HUES6 (cell line): Measurements from ENCODE around the gene RAB24.

Source experiments
- H3K27ac ChIP-seq: 2 replicates; pipeline ENCODE4 v1.7.0; 2013; ENCODE audit warnings: low read depth, mild to moderate bottlenecking, low read length, inconsistent platforms
- H3K27me3 ChIP-seq: 2 replicates; pipeline ENCODE4 v1.6.1; 2013; ENCODE audit warnings: low read length; ENCODE audit not compliant: control insufficient read depth, insufficient read depth
- H3K36me3 ChIP-seq: 2 replicates; pipeline ENCODE4 v1.6.1; 2013; ENCODE audit warnings: low read length; ENCODE audit not compliant: control insufficient read depth, insufficient read depth
- H3K4me1 ChIP-seq: 2 replicates; pipeline ENCODE4 v1.6.1; 2013; ENCODE audit warnings: low read length; ENCODE audit not compliant: control insufficient read depth, insufficient read depth
- H3K4me3 ChIP-seq: 2 replicates; pipeline ENCODE4 v1.5.1; 2013; ENCODE audit warnings: low read depth, low read length
- H3K9ac ChIP-seq: one replicate; pipeline ENCODE4 v1.6.1; 2013; ENCODE audit warnings: mild to moderate bottlenecking, low read length
- H3K9me3 ChIP-seq: 2 replicates; pipeline ENCODE4 v1.6.1; 2013; ENCODE audit warnings: low read depth, low read length; ENCODE audit not compliant: control insufficient read depth, insufficient read depth

Gene RAB24

DNA sequence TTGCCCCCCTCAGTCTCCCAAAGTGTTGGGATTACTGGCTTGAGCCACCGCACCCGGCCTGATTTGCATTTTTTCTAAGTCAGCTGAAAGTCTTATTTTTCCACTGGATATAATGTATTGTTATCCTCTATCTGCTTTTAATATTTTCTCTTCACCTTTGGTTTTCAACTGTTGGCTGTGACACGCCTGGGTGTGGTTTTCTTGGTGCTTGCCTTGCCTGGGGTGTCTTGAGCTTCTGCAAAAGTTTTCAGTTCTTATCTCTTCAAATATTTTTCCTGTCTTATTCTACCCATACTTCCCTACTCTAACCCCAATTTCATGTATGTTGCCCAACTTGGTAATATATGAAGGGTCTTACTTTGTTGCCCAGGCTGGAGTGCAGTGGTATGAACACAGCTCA is 12.5 kb upstream of the RAB24 start:
- peaks cover 7% of the 10 kb centered on the region; the same call in 1 of the 2 replicates for H3K9me3 ChIP-seq

DNA sequence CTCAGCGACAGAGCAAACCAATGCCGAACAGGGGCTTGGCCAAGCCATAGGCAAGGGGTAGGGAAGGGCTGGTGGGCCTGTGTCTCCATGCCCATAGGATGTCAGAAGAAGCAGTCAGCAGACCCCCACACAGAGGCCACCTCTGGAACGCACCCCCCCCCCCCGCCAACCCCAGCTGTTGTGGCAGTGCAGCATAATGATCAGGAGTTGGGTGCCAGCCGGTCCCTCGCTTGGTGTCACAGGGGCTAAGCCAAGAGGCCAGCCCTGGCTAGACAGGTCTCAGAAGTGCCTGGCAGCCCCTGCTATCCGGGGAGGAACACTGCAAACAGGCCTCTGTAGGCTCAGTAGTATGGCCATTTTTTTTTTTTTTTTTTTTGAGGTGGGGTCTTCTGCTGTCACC is 11.9 kb upstream of the RAB24 start:
- Histone ChIP-seq H3K4me3 (no peak overlapping the region), H3K27ac (no peak overlapping the region), H3K4me1 (peaks cover 16% of the 10 kb centered on the region), H3K27me3 (no peaks in the 10 kb centered on the region), H3K9ac (no peak overlapping the region), H3K36me3 (no peaks in the 10 kb centered on the region), H3K9me3 (peaks cover 7% of the 10 kb centered on the region; the same call in 1 of the 2 replicates)

More for the DNA sequence above, 12.5 kb upstream of the RAB24 start:
- Histone ChIP-seq H3K36me3 (peaks cover 3% of the 10 kb centered on the region; the same call in 1 of the 2 replicates), H3K9ac (no peak overlapping the region), H3K27ac (no peak overlapping the region), H3K4me3 (no peak overlapping the region), H3K4me1 (peaks cover 10% of the 10 kb centered on the region; the same call in 1 of the 2 replicates), H3K27me3 (no peaks in the 10 kb centered on the region)

DNA sequence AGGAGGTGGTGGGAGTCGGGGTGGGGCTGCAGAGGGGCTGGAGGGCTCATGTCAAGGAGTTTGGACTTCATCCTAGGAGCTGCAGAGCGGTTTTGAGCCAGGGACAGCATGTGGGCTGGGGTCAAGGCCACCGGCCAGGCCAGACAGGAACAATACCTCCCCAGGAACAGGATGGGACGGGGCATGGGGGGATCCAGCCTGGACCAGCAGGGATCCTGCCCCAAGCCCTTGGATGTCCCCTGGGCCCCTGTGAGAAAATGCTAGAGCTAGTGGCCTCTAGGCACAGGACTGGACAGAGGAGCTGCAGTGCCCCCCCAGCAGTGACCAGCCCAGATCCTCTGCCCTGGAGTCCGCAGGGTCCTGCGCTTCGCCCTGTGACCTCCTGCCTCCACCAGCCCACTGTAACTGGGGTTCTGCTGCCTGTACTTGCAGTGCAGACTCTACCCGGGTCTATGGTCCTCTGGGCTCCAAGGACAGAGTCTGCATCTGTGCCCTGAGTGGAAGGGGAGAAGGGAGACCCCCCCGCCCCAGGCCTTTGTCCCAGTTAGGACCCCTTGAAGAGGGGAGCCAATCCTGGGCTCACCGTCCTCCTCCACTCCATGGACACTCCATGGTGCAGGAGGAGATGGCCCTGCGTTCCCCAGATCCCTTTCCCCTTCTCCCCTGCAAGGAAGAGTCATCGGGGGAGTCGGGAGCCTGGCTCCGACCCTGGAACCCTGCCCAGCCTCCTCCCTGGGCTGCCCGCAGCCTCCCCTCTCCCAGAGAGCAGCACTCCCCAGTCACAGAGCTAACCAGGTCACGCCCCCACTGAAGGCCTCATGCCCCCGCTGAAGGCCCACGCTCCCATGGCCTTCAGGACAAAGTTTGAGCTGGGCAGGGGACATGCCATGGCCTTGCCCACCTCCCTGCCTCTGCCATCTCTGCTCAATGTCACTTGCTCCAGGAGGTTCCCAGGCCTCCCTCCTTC is 11.1 kb upstream of the RAB24 start:
- Histone ChIP-seq H3K9ac (no peak overlapping the region), H3K27me3 (no peaks in the 10 kb centered on the region), H3K4me1 (peaks cover 23% of the 10 kb centered on the region), H3K9me3 (no peaks in the 10 kb centered on the region), H3K36me3 (no peaks in the 10 kb centered on the region), H3K27ac (no peak overlapping the region), H3K4me3 (no peak overlapping the region)

DNA sequence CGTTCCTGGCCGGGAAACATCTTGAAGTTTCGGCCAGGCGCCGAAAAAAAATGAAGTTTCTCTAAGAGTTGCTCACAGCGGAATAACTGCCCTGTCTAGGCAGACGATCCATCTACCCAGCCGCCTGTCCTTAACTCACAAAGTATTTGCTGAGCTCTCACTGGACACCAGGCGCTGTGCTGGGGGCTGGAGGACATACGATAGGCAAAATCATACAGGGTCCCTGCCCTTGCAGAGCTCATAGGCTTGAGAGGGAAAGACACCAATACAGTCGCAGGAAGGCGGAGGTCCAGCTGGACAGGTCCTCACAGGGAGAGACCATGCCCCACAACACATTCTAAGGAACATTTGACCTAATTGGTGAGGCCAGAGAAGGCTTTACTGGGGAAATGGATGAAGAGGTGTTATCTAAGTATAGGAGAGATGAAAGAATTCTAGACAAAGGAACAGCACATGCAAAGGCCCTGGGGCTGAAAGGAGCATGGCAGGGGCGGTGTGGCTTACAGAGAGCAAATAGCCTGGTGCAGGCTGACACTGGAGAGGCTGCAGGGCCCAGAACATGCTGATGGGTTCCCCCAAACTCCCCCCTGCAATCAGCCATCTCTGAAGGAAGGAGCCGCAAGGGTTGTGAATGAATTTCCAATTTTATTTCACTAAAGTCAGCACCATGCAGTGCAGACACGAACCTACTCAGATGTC is 10.2 kb upstream of the RAB24 start:
- H3K27ac ChIP-seq: no peak overlapping the region
- peaks cover 23% of the 10 kb centered on the region for H3K4me1 ChIP-seq
- no peaks in the 10 kb centered on the region for H3K36me3 ChIP-seq
- H3K9me3 ChIP-seq: no peaks in the 10 kb centered on the region
- no peaks in the 10 kb centered on the region for H3K27me3 ChIP-seq
- H3K4me3 ChIP-seq: no peak overlapping the region
- no peak overlapping the region for H3K9ac ChIP-seq

DNA sequence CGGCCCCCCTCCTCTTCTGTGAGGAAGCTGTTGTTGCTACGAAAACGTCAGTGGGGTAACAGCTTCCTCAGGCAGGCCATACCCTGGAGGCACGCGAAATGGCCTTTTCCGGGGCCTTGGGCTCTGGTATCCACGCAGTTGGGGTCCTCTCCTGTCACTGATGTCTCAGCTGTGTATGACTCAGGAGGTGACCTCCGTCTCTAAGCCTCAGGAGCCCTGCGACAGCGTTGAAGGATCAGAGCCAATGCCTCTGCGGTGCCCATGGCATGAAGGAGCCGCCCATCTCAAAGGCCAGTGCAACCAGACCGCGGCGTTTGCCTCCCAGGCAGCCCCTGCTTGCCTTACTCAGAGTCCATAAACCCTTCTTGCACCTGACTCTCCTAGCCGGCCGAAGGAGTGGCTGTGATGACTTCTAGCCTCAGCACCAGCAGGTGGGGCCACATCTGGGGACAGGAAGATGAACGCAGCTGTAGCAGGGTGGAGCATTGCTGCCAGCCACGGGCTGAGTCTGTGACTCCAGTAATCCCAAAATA is 9.2 kb upstream of the RAB24 start:
- Histone ChIP-seq H3K27ac (peak overlapping the region; percentile 98; the same call in 1 of the 2 replicates), H3K27me3 (no peaks in the 10 kb centered on the region)

DNA sequence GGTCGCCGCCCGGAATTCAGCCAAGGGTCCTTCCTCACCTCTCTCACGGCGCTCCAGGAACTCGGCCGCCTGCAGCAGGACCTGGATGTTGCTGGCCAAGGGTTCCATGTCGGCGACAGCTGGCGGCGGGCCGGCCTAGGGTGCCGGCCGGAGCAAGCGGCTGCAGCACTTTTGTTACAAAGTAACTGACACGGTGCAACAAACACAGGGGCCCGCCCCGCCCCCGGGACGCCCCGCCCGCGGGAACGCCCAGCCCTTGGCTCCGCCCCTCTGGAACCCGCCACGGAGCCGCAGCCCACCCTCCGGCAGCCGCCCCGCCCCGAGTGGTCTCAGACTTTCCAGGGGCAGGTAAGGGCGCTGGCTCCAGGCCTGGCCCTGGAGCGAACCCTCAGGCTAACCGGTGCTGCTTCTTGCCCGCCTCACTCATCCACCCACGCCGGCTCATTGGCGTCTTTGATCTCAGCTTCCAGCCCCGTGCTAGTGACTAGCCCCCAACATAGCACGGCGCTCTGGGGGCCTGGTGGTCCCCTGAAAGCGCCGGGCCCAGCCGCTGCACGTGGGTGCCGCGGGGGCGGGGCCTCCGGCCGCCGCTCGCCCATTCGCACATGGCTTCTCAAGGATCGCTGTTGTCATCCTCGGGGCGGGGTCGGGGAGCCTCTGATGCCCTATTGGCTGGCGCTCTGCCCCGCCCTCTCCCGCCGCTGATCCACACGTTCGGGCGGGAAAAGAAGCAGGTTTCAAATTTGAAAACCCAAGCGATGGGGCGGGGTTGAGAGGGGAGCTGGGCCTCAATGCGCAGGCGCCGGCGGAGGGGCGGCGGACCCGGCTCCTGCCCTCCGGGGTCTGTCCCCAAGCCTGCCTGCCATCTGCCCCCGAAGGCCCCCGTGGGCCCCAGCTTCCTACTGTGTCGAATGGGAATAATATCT is 8.5 kb upstream of the RAB24 start, which contains the start of gene MXD3:
Gene MXD3 (minus strand): TSS at position 176 of the 926 bp plus-strand sequence. CDS start 68 bp downstream, at position 108.
- no peaks in the 10 kb centered on the region for H3K27me3 ChIP-seq
- peak within 1 kb of the TSS; percentile 97 for H3K9ac ChIP-seq
- H3K4me3 ChIP-seq: peak within 1 kb of the TSS; percentile 87
- H3K4me1 ChIP-seq: peaks cover 19% of the 10 kb centered on the region
- peaks cover 7% of the 10 kb centered on the region for H3K36me3 ChIP-seq
- peak within 1 kb of the TSS; percentile 98 for H3K27ac ChIP-seq
- H3K9me3 ChIP-seq: no peaks in the 10 kb centered on the region

More for the DNA sequence above, 9.2 kb upstream of the RAB24 start:
- no peaks in the 10 kb centered on the region for H3K9me3 ChIP-seq
- H3K9ac ChIP-seq: peak overlapping the region; percentile 79
- peak overlapping the region; percentile 67 for H3K4me3 ChIP-seq
- H3K36me3 ChIP-seq: 0 out of 2 replicates have a peak, but pooled peaks cover 2% of the 10 kb centered on the region
- H3K4me1 ChIP-seq: peaks cover 19% of the 10 kb centered on the region

DNA sequence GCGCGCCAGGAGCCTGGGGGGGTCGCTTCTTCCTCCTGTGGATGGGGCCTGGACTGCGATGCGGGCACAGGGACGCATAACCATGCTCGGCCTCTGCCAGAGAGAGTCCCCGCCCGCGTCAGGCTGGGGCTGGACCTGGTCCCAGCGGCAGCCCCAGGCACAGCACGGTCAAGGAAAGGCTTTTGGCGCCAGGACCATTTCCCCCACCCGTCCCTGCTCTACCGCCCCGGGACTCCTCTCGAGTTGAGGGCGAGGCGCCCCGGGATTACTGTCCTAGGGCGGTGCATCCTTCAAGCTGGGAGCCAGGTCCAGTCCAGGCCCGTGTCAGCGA is 7.8 kb upstream of the RAB24 start:
- no peak overlapping the region for H3K27ac ChIP-seq

DNA sequence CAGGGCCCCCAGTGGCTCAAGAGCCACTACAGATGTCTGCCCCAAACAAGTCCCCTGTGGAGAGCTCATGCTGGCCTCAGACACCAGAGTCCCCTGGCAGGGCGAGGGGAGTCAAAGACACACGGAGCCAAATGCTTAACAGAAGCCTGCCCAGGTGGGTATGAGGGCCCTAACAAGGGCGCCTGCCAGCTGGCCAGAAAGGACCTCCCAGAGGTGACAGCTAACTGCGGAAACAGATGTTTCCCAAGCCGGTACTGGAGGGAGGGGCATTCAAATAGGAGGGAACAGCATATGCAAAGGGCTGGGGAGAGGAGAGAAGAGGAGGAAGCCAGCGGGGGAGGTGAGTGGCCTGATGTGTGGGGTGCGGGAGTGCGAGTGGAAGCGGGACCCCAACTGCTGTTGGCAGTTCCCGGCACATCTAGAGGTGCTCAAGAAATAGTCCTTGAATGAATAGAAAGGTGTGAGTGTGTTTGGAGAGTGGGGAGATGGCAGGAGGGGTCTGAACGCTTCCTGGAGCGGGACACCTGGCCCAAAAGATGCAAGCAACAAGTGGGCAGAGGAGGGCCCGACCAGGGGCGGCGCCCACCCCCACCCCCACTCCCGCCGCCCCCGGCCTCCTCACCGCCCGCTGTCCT is 7.4 kb upstream of the RAB24 start:
- H3K36me3 ChIP-seq: peaks cover 18% of the 10 kb centered on the region
- H3K9ac ChIP-seq: peak overlapping the region; percentile 71
- peaks cover 19% of the 10 kb centered on the region for H3K4me1 ChIP-seq
- peak overlapping the region; percentile 87 for H3K4me3 ChIP-seq
- no peaks in the 10 kb centered on the region for H3K9me3 ChIP-seq
- H3K27ac ChIP-seq: no peak overlapping the region
- H3K27me3 ChIP-seq: no peaks in the 10 kb centered on the region

More for the DNA sequence above, 7.8 kb upstream of the RAB24 start:
- Histone ChIP-seq H3K27me3 (no peaks in the 10 kb centered on the region), H3K36me3 (peaks cover 14% of the 10 kb centered on the region), H3K9ac (peak overlapping the region; percentile 71), H3K4me3 (peak overlapping the region; percentile 87), H3K9me3 (no peaks in the 10 kb centered on the region), H3K4me1 (peaks cover 19% of the 10 kb centered on the region)

DNA sequence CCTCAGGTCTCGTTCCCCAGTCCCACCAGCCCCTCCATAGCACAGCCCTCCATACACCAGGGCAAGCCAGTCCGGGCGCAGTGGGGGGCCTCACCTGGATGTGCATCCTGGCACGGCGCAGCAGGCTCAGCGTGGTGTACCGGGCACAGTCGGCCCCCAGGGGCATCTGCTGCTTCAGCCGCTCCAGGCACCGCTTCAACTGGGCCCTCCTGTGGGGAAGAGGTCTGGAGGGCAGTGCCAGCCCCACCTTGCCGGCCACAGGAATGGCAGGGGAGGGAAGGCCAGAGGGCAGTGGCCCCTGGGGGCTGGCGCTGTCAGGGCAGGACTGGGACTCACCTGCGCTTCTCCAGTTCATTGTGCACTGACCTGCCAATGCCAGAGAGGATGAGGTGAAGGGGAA is 6.8 kb upstream of the RAB24 start:
- Histone ChIP-seq H3K27ac (no peak overlapping the region), H3K4me1 (peaks cover 19% of the 10 kb centered on the region), H3K9me3 (no peaks in the 10 kb centered on the region), H3K9ac (no peak overlapping the region), H3K4me3 (peak overlapping the region; percentile 87; the same call in 1 of the 2 replicates), H3K36me3 (peaks cover 24% of the 10 kb centered on the region), H3K27me3 (no peaks in the 10 kb centered on the region)
